Right atrium auricular region (tissue), 2 donors: ENCODE measurements around the gene MARCOL. TPM values are rescaled to one million over a fixed set of nuclear protein-coding genes. Genes with fewer than 3 reads are reported as not detected.

Source experiments
- DNase-seq: peaks from one replicate; pipeline ENCODE4 v3.0.0-alpha.2; 2019; ENCODE audit warnings: low spot score
- H3K27ac ChIP-seq, 2 donors: fragments of 200-600 bp; sonication (generic); 1 replicate in 1 of 2; 2 replicates in 1 of 2; pipeline ENCODE4 v1.5.1; 2016 to 2019
- H3K27me3 ChIP-seq, 2 donors: fragments of 200-600 bp; sonication (generic); one replicate each; pipeline versions ENCODE4 v1.5.1 to v1.6.0; 2017 to 2019
- H3K36me3 ChIP-seq: fragments of 200-600 bp; sonication (generic); one replicate; pipeline ENCODE4 v1.5.1; 2016
- H3K4me1 ChIP-seq, 2 donors: fragments of 200-600 bp; sonication (generic); one replicate each; pipeline versions ENCODE4 v1.5.1 to v1.6.0; 2017 to 2019
- H3K4me3 ChIP-seq, 2 donors: fragments of 200-600 bp; sonication (generic); 1 replicate in 1 of 2; 2 replicates in 1 of 2; pipeline ENCODE4 v1.5.1; 2017 to 2019; ENCODE audit warnings: mild to moderate bottlenecking in 1 of 2, moderate library complexity in 1 of 2
- H3K9me3 ChIP-seq, 2 donors: fragments of 200-600 bp; sonication (generic); one replicate each; pipeline ENCODE4 v1.5.1; 2019
- CTCF ChIP-seq, 2 donors: fragments of 200-600 bp; sonication (generic); IDR thresholded peaks; one replicate each; pipeline ENCODE4 v1.5.1; 2019; ENCODE audit warnings: antibody characterized with exemption in 2 of 2
- total RNA-seq, 2 donors: library from RNA; depleted of rRNA; stranded (reverse); fragments of >200 nt; gene quantifications; one replicate each; pipeline ENCODE4 v1.1.0, GENCODE V29; 2016

Gene MARCOL, protein sequence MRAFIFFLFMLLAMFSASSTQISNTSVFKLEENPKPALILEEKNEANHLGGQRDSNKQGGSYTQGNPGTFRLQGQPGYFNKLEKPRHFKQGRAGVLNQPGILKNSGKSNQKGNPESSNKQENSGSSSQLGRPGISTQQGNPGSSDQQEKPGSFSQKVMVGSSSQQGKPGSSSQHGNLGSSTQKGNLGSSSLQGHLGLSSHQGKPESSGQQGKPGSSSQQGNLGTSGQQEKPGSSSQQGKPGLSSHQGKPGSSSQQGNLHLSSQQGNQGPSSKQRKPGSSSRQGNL
- not detected for total RNA-seq

- H3K9me3 ChIP-seq = no peaks in the 10 kb centered on the region
- H3K4me3 ChIP-seq = no peak within 1 kb of the TSS
- no peak within 1 kb of the TSS for H3K27ac ChIP-seq
- H3K27me3 ChIP-seq = no peaks in the 10 kb centered on the region
- TF ChIP-seq CTCF (IDR thresholded peaks at IDR 0.05) = no peak
- H3K4me1 ChIP-seq = no peaks in the 10 kb centered on the region
- H3K36me3 ChIP-seq = no peaks in the 10 kb centered on the region
- no peak for DNase-seq
These were observed at the start of gene MARCOL for GRCh38 chr5:148238418-148238794. TSS of gene MARCOL (plus strand) at chr5:148238525. CDS start at chr5:148238598, 73 bp downstream.

DNA sequence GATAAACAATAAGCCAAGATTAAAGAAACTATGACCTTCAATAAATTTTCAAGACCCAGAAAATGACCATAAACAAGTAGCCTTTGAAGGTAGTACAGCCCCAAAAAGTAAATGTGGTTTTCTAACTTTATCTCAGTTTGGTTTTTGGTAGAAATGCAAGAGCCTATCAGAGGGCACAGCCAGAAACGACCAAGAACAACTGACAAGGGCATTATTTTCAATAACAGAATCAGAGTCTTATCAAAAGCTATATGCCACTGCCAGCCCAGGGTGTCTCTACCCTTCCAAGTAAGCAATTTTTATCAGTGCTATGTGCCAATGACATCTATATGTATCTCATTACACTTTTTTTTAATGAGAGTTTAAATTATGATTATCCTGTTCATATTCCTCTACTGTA lies 47.3 kb upstream of the MARCOL start:
- Histone ChIP-seq H3K27ac (no peak overlapping the region), H3K36me3 (no peaks in the 10 kb centered on the region), H3K4me1 (no peaks in the 10 kb centered on the region), H3K9me3 (no peaks in the 10 kb centered on the region), H3K4me3 (no peak overlapping the region), H3K27me3 (no peaks in the 10 kb centered on the region)
- no peak for TF ChIP-seq CTCF (IDR thresholded peaks at IDR 0.05)
- DNase-seq = no peak

DNA sequence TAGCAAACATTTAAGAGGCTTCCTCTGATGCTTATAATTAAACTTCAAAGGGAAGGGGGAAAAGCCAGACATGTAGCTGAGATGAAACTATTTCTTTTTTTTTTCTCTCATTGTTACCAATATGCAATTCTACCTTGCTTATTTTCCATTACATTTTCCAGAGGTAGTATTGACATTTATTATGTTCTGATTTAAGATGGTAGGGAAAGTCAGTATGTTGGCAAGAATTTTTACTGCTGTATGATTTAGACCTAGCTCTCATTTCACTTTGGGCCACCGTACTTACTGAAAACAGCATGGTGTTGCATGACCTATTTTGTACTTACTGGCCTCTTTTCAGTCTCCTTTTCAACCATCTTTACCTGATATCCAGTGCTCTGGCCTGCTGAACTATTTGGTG lies 45.1 kb upstream of the MARCOL start:
- Histone ChIP-seq H3K36me3 (no peaks in the 10 kb centered on the region), H3K27me3 (no peaks in the 10 kb centered on the region), H3K4me3 (no peak overlapping the region), H3K27ac (no peak overlapping the region), H3K4me1 (no peaks in the 10 kb centered on the region), H3K9me3 (no peaks in the 10 kb centered on the region)
- no peak for DNase-seq
- TF ChIP-seq CTCF (IDR thresholded peaks at IDR 0.05) = no peak

GRCh38 chr5:148201151-148201550 lies 37.2 kb upstream of the MARCOL start:
- TF ChIP-seq CTCF (IDR thresholded peaks at IDR 0.05) = no peak
- no peaks in the 10 kb centered on the region for H3K4me1 ChIP-seq
- no peak for DNase-seq
- no peak overlapping the region for H3K4me3 ChIP-seq
- no peaks in the 10 kb centered on the region for H3K36me3 ChIP-seq
- H3K27me3 ChIP-seq = no peaks in the 10 kb centered on the region
- H3K9me3 ChIP-seq = no peaks in the 10 kb centered on the region
- H3K27ac ChIP-seq = no peak overlapping the region

- Histone ChIP-seq H3K9me3 (no peaks in the 10 kb centered on the region), H3K4me1 (no peaks in the 10 kb centered on the region), H3K27me3 (no peaks in the 10 kb centered on the region), H3K4me3 (no peak within 1 kb of the TSS), H3K36me3 (no peaks in the 10 kb centered on the region), H3K27ac (no peak within 1 kb of the TSS)
- DNase-seq = no peak
- TF ChIP-seq CTCF (IDR thresholded peaks at IDR 0.05) = no peak
These were observed 35.7 kb upstream of the MARCOL start, which contains the start of gene SPINK6 for GRCh38 chr5:148202531-148203203. TSS of gene SPINK6 (plus strand) at chr5:148203042. CDS start at chr5:148203097, 55 bp downstream.
